ENCODE measurements around the gene ESCO1.
"Not testable (repeated sequence)": the region's sequence is repeated elsewhere in the genome, so short reads cannot be mapped to it uniquely, and the experiment has no call there.

Gene ESCO1

GRCh38 chr18:21600526-21601410 is at the start of gene ESCO1:
ESCO1 (minus strand) TSS chr18:21600704; CDS start chr18:21574843, 25,861 bp downstream.
- TF ChIP-seq CTCF (IDR thresholded peaks at IDR 0.05; ENCODE audit: borderline replicate concordance, control extremely low read depth, extremely low read depth, insufficient read depth, missing control alignments): peak; percentile 94
- in situ Hi-C loops (cut with MboI; ENCODE audit: low sequenced_read_pairs, unreplicated experiment): no loop called here
- DNase-seq (ENCODE audit: low spot score): peak; percentile 95

- DNase-seq (ENCODE audit: low spot score); in situ Hi-C loops (cut with MboI; ENCODE audit: low sequenced_read_pairs, unreplicated experiment): not testable (repeated sequence)
Measured at GRCh38 chr18:21640375-21640774, 39.9 kb upstream of the ESCO1 start.

GRCh38 chr18:21638822-21639221 is 38.3 kb upstream of the ESCO1 start:
- DNase-seq (ENCODE audit: low spot score): no peak
- no peak for TF ChIP-seq CTCF (IDR thresholded peaks at IDR 0.05; ENCODE audit: borderline replicate concordance, control extremely low read depth, extremely low read depth, insufficient read depth, missing control alignments)
- in situ Hi-C loops (cut with MboI; ENCODE audit: low sequenced_read_pairs, unreplicated experiment): no loop called here

GRCh38 chr18:21636769-21637168 is 36.3 kb upstream of the ESCO1 start:
- no peak for TF ChIP-seq CTCF (IDR thresholded peaks at IDR 0.05; ENCODE audit: borderline replicate concordance, control extremely low read depth, extremely low read depth, insufficient read depth, missing control alignments)
- in situ Hi-C loops (cut with MboI; ENCODE audit: low sequenced_read_pairs, unreplicated experiment): no loop called here

GRCh38 chr18:21634588-21635199 is 34.2 kb upstream of the ESCO1 start:
- no peak for DNase-seq (ENCODE audit: low spot score)
- in situ Hi-C loops (cut with MboI; ENCODE audit: low sequenced_read_pairs, unreplicated experiment): no loop called here
- no peak for TF ChIP-seq CTCF (IDR thresholded peaks at IDR 0.05; ENCODE audit: borderline replicate concordance, control extremely low read depth, extremely low read depth, insufficient read depth, missing control alignments)

More at GRCh38 chr18:21636769-21637168, 36.3 kb upstream of the ESCO1 start:
- DNase-seq (ENCODE audit: low spot score): no peak

- DNase-seq (ENCODE audit: low spot score): no peak
- TF ChIP-seq CTCF (IDR thresholded peaks at IDR 0.05; ENCODE audit: borderline replicate concordance, control extremely low read depth, extremely low read depth, insufficient read depth, missing control alignments): no peak
- in situ Hi-C loops (cut with MboI; ENCODE audit: low sequenced_read_pairs, unreplicated experiment): no loop called here
Measured at GRCh38 chr18:21632393-21632792, 31.9 kb upstream of the ESCO1 start.

All from GM13976 (cell line).